Panc1 (cell line): Measurements from ENCODE around the gene ZFAND3.

Source experiments
- CTCF ChIP-seq: fragments of 450-650 bp; IDR thresholded peaks from 2 replicates; pipeline ENCODE4 v1.5.1; 2017; ENCODE audit warnings: mild to moderate bottlenecking
- POLR2AphosphoS5 ChIP-seq: IDR thresholded peaks from 2 replicates; pipeline ENCODE4 v1.6.1; 2012; ENCODE audit warnings: mild to moderate bottlenecking, low read depth, low read length, moderate library complexity
- REST ChIP-seq, 2 experiments: IDR thresholded peaks; 2 replicates each; pipeline ENCODE4 v1.6.1; 2011 to 2012; ENCODE audit warnings: low read depth in 2 of 2, control low read depth in 1 of 2, low read length in 1 of 2, mild to moderate bottlenecking in 1 of 2, moderate library complexity in 1 of 2; ENCODE audit not compliant: insufficient read depth in 1 of 2
- SIN3A ChIP-seq: IDR thresholded peaks from 2 replicates; pipeline ENCODE4 v1.6.1; 2012; ENCODE audit warnings: low read depth, mild to moderate bottlenecking, low read length, moderate library complexity, borderline replicate concordance; ENCODE audit not compliant: insufficient read depth
- TCF7L2 ChIP-seq: IDR thresholded peaks from 2 replicates; pipeline ENCODE4 v1.6.1; 2011; ENCODE audit warnings: mild to moderate bottlenecking, low read depth, low read length, inconsistent platforms

GRCh38 chr6:37850260-37850659 lies 30.7 kb downstream of the ZFAND3 start:
- TF ChIP-seq POLR2AphosphoS5 (no peak), REST (IDR thresholded peaks at IDR 0.05; ENCODE audit: insufficient read depth in 1 of 2, low read depth in 2 of 2, low read length in 1 of 2) (no peak), TCF7L2 (no peak), CTCF (no peak), SIN3A (no peak)
